Measurements from ENCODE around the gene RAP1GAP. TPM values are rescaled to one million over a fixed set of nuclear protein-coding genes. Genes with fewer than 3 reads are reported as not detected.
"Not testable (repeated sequence)": the region's sequence is repeated elsewhere in the genome, so short reads cannot be mapped to it uniquely, and the experiment has no call there.

RAP1GAP gene
- total RNA-seq, 1 experiment from 2014 or later, result 0.17 TPM

DNA sequence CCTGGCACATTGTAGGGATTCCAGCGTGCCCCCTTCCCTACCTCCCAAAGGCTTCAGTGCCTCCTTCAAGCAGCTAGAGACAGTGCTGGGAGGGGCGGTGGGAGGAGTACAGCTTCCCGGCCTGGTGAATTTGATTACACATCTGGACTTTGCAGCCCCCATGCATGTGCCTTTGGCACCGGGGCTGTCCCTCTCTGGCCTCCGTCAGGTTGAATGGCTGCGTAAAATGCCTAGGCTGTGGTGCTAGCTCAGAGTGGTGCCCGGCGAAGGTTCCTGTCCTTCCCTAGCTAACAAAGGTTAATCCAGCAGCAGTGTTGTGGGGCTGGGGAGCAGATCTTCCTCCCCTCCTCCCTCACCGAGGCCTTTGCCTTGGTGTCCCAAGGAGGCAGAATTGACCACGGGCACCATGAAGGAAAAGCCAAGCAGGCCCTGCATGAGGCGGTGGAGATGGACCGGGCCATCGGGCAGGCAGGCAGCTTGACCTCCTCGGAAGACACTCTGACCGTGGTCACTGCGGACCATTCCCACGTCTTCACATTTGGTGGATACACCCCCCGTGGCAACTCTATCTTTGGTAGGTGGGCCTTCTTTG is 93.7 kb downstream of the RAP1GAP start:
- no peak for DNase-seq (ENCODE audit: extremely low read depth, low read depth)

- DNase-seq (ENCODE audit: extremely low read depth, low read depth), result no peak
These were observed 94.5 kb downstream of the RAP1GAP start for GRCh38 chr1:21574466-21575151.

DNA sequence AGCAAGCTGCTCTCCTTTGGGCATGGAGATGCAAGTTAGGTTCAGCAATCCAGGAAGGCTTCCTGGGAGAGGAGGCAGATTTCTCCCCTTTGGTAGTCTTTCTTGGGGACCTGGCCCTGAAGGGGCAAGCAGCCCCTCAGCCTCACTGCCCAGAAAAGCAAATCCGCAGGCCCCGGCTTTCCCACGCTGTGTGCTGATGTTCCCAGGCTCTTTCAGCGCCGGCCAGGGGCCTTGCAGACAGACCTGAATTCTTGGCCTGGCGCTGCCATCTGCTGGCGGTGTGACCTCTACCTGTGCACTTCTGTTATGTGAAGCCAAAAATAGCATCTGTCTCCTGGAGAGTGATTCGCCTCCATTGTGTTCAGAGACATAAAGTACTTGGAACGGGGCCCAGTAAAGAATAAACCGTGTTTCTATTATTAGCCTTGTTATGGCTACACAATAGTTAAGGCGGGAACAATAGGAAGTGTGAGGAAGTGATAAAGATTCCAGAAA is 95.1 kb downstream of the RAP1GAP start:
- no peak for DNase-seq (ENCODE audit: extremely low read depth, low read depth)

- DNase-seq (ENCODE audit: extremely low read depth, low read depth), result no peak
These were observed 95.7 kb downstream of the RAP1GAP start for GRCh38 chr1:21573475-21573874.

GRCh38 chr1:21572735-21573277 is 96.4 kb downstream of the RAP1GAP start:
- no peak for DNase-seq (ENCODE audit: extremely low read depth, low read depth)

DNA sequence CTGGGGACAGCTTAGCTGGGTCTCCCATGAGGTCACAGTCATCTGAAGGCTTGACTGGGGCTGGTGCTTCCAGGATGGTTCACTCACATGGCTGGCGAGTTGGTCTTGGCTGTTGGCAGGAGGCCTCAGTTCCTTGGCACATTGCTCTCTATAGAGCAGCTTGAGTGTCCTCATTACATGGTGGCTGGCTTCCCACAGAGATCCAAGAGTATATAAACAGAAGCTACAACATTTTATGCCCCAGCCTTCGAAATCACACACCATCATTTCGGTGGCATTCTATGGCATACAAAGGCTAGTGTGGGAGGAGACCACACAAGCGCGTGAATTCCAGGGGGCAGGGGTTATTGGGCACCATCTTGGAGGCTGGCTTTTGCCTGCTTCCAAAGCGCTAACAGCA is 96.9 kb downstream of the RAP1GAP start:
- DNase-seq (ENCODE audit: extremely low read depth, low read depth), result no peak

GRCh38 chr1:21570885-21571284 is 98.3 kb downstream of the RAP1GAP start:
- no peak for DNase-seq (ENCODE audit: extremely low read depth, low read depth)

- no peak for DNase-seq (ENCODE audit: extremely low read depth, low read depth)
These were observed 98.7 kb downstream of the RAP1GAP start for GRCh38 chr1:21570528-21570875.

DNA sequence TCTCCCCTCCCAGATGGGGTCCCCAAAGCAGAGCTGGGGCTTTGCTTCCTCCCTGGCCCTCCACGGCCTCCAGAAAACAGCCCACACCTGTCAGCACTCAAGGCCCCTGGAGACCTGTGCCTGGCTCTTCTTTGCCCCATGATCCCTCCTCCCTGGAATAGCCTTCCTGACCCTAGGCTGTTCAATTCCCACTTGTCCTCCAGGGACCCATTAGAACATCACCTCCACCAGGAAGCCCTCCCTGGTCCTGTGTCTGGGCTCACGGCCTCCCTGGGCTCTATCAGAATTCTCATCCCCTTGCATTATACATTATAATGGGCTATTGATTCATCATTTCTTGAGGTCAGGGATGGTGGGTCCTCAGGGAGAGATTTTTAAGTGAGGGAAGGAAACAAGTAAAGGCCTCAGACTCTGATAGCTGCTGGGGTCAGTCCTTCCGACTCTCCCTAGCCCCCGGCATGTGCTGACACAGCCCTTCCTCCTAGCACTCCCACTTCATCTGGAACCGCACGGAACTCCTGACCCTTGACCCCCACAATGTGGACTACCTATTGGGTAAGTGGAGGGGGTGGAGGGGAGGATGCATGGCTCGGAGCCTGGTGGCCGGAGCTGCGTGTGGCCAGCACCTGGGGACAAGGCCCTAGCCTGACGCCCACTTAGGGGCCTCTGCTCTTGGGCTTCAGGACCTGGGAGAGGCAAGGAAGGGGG is 99.2 kb downstream of the RAP1GAP start:
- DNase-seq (ENCODE audit: extremely low read depth, low read depth), result no peak

DNA sequence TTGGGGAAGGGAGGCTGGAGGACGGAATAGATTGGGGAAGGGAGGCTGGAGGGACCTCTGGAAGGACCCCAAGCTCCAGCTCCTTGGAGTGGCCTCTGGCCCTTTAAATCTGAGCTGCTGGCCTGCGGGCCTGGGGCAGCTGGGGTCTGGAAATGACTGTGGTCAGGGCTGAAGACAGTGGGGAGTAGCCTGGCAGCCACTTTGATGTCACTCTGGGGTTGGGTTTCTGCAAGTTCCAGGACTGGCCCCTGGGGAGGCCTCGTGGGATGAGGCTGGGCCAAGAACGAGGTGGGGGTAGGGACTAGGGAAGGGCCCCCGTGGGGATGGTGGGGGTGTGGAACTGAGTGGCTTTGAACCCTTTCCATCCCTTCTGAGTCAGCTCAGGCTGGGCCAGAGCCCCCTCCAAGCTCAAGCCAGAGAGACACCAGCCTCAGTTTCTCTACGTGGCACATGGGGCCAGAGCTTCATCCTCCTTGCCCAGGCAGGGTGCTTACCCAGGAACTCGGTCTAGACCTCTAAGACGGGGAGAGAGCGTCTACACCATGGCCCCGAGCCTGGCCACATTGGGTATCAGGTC is 100.3 kb downstream of the RAP1GAP start:
- DNase-seq (ENCODE audit: extremely low read depth, low read depth), result no peak

DNA sequence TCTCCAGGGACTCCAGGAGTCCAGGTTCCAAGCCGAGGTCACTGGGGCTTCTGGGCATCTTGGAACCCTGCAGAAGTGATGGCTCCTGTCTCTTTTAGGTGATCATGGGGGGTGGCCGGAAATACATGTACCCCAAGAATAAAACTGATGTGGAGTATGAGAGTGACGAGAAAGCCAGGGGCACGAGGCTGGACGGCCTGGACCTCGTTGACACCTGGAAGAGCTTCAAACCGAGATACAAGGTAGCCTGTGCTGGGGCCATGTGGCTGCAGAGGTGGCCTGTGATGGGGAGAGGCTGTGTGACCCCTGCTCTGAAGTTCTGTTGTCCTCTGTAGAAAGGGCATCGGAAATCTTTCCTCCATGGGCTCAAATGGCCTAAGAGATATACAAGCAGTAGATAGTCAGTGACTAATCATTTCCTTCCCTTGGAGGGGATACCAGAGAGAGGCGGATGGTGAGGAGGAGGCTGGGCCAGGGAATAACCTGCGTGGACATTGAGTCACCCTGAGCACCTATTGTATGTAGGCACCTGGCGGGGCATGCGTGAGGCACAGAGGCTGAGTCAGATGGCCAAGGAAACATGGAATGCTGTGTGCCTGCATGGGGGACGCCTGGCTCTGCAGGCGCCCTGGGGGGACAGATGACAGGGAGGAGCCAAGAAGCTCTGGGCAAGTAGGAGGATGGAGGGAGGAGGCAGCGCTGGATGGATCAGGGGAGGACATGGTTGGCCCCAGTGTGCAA is 101.0 kb downstream of the RAP1GAP start:
- no peak for DNase-seq (ENCODE audit: extremely low read depth, low read depth)

DNA sequence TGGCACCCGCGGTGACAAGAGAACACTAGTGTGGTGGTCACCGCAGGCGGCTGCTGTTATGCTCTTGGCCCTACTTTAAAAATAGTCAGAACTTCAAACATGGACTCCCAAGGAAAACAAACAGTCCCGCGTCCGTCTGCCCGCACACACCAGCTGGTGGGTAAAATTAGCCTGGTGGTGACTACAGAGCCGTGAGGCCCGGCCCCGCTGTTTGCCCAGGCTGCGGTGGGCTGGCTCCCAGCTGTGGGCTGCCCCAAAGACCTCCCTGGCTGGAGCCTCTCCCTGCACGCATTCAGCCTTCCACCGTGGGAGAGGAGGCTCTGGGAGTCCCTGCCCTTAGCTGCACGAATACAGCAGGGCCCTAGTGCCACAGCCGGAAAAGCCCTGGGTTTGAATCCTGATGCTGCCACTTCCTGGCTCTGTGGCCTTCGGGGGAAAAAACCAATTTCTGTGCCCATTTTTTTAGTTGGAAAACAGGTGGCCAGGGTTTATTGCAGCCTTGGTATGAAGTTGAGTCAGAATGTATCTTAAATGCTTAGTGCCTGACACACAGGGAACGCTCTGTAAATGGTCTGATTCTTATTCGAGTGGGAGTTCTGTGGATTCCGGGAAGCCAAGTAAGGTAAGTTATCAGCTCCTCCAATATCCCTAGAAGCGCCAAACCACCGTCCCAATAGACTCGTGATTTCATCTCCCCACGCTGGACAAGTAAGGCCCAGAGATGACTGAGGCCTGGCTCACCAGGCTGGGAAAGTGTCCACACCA is 101.7 kb downstream of the RAP1GAP start:
- no peak for DNase-seq (ENCODE audit: extremely low read depth, low read depth)

GRCh38 chr1:21566361-21566760 is 102.8 kb downstream of the RAP1GAP start:
- not testable (repeated sequence) for DNase-seq (ENCODE audit: extremely low read depth, low read depth)

GRCh38 chr1:21565285-21565684 is 103.9 kb downstream of the RAP1GAP start:
- no peak for DNase-seq (ENCODE audit: extremely low read depth, low read depth)

- DNase-seq (ENCODE audit: extremely low read depth, low read depth), result no peak
These were observed 104.5 kb downstream of the RAP1GAP start for GRCh38 chr1:21564521-21565095.

DNA sequence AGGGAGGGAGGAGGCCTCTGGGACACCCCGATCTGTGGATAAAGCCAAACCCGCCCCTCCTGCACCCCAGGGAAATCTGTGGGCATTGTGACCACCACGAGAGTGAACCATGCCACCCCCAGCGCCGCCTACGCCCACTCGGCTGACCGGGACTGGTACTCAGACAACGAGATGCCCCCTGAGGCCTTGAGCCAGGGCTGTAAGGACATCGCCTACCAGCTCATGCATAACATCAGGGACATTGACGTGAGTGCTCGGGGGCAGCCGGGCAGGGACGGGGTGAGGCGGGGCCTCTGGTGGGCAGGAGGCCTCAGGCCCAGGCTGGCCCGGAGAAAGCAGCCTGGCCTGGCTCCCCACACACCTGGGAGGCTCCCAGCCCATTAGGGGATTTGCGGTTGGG is 105.2 kb downstream of the RAP1GAP start:
- no peak for DNase-seq (ENCODE audit: extremely low read depth, low read depth)

DNA sequence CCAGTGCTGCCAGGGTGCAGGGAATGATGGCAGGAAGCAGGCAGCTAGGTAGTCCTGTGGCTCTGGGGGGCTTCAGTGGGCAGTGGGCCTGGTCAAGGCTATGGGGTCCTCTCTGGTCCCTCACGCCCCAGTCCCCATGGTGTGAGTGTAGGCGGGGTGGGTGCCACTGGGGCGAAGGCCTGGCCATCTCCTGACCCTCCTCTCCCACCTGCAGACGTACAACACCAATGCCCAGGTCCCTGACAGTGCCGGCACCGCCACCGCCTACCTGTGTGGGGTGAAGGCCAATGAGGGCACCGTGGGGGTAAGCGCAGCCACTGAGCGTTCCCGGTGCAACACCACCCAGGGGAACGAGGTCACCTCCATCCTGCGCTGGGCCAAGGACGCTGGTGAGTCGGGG is 106.3 kb downstream of the RAP1GAP start:
- DNase-seq (ENCODE audit: extremely low read depth, low read depth), result no peak

DNA sequence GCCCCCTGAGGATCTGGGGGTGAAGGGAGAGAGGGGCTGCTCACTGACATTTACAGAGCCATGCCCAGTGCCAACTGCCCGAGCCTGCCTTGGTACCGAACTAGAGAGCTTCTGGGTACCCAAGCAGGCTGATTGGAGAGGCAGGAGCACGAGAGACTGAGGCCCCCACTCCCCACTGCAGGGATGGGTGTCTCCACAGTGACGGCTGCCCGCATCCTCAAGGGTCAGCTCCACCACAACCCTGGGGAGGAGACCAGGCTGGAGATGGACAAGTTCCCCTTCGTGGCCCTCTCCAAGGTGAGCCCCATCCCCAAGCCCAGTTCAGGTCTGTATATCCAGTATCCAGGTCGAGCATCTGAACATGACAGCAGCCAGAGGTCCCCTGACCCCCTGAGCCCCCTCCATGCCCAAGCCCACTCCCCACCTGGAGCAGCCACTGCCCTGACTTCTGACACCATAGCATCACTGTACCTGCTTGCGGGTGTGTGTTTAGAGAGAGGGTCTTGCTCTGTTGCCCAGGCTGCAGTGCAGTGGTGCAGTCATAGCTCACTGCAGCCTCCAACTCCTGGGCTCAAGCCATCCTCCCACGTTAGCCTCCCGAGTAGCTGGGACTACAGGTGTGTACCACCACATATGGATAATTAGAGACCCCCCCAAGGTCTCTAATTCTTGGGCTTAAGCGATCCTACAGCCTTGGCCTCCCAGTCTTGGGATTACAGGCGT is 108.1 kb downstream of the RAP1GAP start:
- DNase-seq (ENCODE audit: extremely low read depth, low read depth), result no peak

Data from NCI-H460 (cell line).